ENCODE results near the gene CRYBG2.
"Not testable (repeated sequence)": the region's sequence is repeated elsewhere in the genome, so short reads cannot be mapped to it uniquely, and the experiment has no call there.

CRYBG2 gene

DNA sequence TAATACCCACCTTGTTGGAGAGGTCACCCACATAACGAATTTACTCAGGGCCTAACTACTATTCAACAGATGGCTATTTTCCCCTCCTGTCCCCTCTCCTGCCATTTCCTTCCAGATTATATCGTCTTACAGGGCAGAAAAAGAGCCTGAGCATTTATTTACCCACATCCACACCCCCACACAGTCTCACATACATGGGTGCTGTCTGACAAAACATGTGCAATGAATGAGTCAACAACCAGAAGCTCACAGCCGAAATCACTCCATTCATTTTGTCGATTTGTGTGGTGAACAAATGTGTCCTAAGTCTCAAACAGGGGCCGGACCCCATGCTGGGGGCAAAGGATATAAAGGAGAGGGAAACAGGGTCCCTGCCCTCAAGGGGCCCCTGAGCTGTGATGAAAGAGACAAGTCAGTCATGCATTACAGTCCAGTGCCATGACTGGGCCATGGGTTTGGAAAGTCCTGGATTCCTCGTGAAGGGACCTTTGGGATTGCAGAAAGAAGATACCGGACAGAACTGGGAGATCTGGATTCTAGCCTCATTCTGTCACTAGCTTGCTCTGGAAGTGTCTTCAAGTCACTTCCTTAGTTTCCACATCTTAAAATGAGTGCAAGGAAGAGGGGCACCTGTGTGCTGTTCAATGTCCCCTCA lies 35.0 kb upstream of the CRYBG2 start:
- TF ChIP-seq ZFX (IDR thresholded peaks at IDR 0.05), result no peak

DNA sequence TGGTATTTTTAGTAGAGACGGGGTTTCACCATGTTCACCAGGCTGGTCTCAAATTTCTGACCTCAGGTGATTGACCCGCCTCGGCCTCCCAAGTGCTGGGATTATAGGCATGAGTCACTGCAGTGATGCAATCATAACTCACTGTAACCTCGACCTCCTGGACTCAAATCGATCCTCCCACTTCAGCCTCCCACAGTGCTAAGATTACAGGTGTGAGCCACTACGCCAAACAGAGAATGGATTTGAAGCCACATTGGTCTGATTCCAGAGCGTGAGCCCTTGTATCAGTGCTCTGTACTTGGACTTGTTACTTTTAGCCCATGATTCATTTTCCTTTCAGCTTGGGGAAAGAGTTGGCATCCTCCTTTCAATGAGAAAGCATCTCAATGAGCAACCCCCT lies 33.5 kb upstream of the CRYBG2 start:
- TF ChIP-seq, protein P1, sequence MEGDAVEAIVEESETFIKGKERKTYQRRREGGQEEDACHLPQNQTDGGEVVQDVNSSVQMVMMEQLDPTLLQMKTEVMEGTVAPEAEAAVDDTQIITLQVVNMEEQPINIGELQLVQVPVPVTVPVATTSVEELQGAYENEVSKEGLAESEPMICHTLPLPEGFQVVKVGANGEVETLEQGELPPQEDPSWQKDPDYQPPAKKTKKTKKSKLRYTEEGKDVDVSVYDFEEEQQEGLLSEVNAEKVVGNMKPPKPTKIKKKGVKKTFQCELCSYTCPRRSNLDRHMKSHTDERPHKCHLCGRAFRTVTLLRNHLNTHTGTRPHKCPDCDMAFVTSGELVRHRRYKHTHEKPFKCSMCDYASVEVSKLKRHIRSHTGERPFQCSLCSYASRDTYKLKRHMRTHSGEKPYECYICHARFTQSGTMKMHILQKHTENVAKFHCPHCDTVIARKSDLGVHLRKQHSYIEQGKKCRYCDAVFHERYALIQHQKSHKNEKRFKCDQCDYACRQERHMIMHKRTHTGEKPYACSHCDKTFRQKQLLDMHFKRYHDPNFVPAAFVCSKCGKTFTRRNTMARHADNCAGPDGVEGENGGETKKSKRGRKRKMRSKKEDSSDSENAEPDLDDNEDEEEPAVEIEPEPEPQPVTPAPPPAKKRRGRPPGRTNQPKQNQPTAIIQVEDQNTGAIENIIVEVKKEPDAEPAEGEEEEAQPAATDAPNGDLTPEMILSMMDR (conservative IDR thresholded peaks at IDR 0.05), result no peak
- no peak for TF ChIP-seq ZFX (IDR thresholded peaks at IDR 0.05)
- H3K27ac ChIP-seq, result no peak overlapping the region

More for the DNA sequence above, 35.0 kb upstream of the CRYBG2 start:
- H3K27ac ChIP-seq, result no peak overlapping the region

DNA sequence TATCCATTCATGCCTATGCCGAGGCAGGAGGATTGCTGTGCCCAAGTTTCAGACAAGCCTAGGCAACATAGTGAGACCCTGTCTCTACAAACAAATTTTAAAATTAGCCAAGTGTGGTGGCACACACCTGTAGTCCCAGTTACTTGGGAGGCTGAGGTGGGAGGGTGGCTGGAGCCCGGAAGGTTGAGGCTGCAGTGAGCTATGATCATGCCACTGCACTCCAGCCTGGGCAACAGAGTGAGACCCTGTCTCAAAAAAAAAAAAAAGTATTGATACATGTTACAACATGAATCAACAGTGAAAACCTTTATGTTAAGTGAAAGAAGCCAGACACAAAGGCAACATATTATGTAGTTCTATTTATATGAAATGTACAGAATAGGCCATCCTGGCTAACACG lies 31.1 kb upstream of the CRYBG2 start:
- H3K27ac ChIP-seq, result not testable (repeated sequence)

DNA sequence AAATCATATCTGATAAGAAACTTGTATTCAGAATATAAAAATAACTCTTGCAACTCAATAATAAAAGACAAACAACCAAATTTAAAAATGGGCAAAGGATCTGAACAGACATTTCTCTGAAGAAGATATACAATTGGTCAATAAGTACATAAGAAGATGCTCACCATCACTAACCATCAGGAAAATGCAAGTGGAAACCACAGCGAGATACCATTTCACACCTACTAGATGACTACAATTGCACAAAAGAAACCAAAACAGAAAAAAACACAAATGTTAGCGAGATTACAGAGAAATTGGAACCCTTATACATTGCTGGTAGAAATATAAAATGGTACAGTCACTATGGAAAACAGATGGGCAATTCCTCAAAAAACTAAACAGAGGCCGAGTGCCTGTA lies 30.1 kb upstream of the CRYBG2 start:
- H3K27ac ChIP-seq, result no peak overlapping the region
- no peak for TF ChIP-seq ZFX (IDR thresholded peaks at IDR 0.05)
- TF ChIP-seq, protein P1 (conservative IDR thresholded peaks at IDR 0.05), result no peak

DNA sequence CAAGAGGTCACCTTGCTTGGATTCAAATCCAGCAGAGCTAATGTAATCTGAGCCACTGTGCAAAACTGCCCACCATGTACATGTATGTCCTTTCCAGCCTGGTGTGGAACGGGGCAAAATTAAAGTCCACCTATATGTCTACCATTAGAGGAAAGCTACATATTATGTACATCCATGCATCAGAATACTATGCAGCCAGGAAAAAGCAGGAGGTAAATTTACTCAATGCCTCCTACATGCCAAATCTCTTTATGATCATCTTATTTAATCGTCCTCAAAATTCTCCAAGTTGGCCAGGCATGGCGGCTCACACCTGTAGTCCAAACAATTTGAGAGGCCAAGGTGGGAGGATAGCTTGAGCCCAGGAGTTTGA lies 24.9 kb upstream of the CRYBG2 start:
- H3K27ac ChIP-seq, result no peak overlapping the region

DNA sequence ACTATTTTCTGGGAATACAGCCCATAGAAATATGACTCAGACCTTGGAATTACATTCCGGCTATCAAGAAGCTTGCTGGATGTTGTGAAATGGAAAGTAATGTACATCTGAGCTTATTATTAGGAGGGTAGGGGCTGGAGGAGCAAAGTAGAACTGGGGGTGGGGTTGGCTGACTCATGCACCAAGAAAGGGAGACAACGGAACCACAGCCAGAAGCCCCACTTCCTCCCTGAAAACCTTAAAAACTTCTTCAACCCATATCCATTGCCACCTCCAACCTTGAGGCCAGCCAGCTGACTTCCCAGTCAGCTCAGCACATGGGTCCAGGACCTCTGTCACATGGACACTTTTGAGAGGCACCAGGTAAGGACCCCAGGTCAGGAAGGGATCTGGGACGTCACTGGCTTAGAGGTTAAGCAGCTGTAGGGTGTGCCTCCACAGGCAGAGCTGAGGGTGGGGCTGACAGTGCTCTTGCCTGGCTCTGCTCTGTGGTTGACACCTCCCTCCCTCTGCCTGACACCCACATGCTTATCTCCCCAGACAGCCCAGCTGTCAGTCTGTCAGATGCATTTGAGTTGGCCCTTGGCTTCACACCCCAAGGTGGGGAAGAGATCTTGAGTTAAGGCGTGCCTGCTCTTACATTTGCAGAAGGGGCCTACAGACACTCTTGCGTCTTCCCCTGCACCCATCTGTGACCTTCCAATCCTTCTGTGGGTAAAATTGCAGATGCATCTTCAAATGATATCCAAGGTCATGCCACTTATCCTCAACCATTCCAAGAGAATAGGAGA lies 24.4 kb upstream of the CRYBG2 start:
- TF ChIP-seq, protein P1 (conservative IDR thresholded peaks at IDR 0.05), result no peak
- no peak for TF ChIP-seq ZFX (IDR thresholded peaks at IDR 0.05)
- H3K27ac ChIP-seq, result no peak overlapping the region

More for the DNA sequence above, 24.9 kb upstream of the CRYBG2 start:
- TF ChIP-seq ZFX (IDR thresholded peaks at IDR 0.05), result no peak
- TF ChIP-seq, protein P1 (conservative IDR thresholded peaks at IDR 0.05), result no peak

DNA sequence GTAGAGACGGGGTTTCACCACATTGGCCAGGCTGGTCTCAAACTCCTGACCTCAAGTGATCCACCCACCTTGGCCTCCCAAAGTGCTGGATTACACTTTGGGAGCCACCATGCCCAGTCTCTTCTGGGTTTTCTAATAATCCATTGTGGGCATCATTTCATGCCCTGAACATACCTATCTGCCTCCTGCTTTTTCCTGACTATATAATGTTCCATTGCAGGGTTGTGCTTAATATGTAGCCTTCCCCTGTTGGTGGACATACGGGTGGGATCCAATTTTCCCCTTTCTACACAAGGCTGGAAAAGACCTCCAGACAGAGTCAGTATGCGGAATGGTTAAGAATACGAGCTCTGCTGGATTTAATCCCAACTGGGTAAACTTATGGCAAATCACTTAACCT lies 22.1 kb upstream of the CRYBG2 start:
- TF ChIP-seq, protein P1 (conservative IDR thresholded peaks at IDR 0.05), result no peak
- no peak for TF ChIP-seq ZFX (IDR thresholded peaks at IDR 0.05)
- no peak overlapping the region for H3K27ac ChIP-seq

DNA sequence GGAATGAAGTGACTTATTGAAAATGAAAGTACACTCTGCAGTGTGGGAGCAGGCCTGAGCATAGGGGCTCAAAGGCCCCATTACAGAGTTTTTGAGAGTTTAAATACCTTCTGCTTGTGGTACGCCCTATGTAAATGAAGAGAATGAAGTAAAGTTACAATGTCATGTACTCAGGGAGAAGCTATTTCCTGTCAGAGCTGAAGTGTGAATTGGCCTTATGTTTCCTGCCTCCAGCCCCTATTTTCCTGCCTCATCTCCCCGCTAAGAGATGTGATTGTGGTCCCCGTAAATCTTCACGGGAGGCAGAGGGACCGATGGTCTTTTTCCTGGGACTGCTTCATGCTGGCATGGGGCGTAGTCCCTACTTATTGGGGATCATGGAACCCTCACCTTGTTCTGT lies 21.2 kb upstream of the CRYBG2 start:
- H3K27ac ChIP-seq, result no peak overlapping the region
- no peak for TF ChIP-seq ZFX (IDR thresholded peaks at IDR 0.05)
- TF ChIP-seq, protein P1 (conservative IDR thresholded peaks at IDR 0.05), result no peak

DNA sequence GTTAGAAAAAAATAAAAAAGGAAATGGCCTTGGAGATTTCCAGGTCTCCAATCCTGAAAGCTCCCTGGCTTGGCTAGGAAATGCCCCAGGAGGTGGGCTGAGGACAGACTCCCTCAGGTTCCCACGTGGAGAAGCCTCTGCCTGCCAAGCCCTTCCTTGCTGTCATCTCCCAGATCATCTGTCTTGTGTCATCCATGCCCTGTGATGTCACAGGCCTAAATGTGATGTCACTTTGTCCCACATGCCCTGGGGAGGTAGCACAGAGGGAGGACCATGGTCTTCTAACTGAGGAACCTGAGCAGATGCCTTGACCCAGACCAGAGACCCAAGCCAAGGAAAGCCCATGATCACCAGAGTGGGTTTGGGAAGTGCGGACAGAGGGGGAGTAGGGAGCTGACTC lies 20.4 kb upstream of the CRYBG2 start:
- not testable (repeated sequence) for H3K27ac ChIP-seq

All from C4-2B (cell line).